Stimulated activated CD4-positive, alpha-beta T cell treated with anti-CD3 and anti-CD28 coated beads, Interleukin-2, amount 100 ng/mL, for 4 hours (primary cell): ENCODE results near the gene PPP2R5D.
A peak's percentile ranks its signal among the peaks of the same experiment; 100 is the strongest.
"Not testable (repeated sequence)": the region's sequence is repeated elsewhere in the genome, so short reads cannot be mapped to it uniquely, and the experiment has no call there.

Experiments
- DNase-seq: peaks from one replicate; pipeline ENCODE4 v3.0.0-alpha.2; 2020; ENCODE audit warnings: low read depth

The PPP2R5D gene

DNA sequence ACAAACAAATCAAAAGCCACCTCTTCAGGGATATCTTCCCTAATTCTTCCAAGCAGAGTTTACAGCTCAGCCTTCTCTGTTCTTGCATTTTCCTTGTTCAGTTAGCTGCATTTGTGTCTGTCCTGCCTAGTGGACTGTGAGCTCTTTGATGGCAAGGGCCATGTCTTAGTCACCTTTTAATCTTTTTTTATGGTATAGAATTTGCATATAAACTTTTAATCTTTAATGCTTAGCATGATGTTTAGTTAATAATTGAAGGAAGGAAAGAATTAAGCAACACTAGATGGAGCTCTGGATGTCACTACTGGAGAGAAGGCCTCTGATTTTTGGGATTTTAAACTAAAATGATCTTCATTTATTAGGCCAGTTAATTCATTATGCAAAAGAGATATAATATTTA lies 12.1 kb downstream of the PPP2R5D start:
- no peak for DNase-seq

DNA sequence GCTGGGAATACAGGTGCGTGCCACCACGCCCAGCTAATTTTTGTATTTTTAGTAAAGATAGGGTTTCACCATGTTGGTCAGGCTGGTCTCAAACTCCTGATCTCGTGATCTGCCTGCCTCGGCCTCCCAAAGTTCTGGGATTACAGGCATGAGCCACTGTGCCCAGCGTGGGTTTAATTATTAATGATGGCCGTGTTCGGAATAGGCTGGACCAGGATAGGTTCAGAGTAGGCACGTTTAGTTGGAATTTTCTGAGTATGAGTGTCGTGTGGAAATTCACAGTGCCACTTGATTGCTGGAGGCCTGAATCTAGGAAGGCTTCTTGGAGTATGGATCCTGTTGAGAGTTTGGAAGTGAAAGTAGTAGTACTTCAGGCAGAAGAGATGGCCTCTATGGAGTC lies 13.8 kb downstream of the PPP2R5D start:
- DNase-seq = not testable (repeated sequence)

- no peak for DNase-seq
Measured at GRCh38 chr6:43001843-43002242, 17.5 kb downstream of the PPP2R5D start.

DNA sequence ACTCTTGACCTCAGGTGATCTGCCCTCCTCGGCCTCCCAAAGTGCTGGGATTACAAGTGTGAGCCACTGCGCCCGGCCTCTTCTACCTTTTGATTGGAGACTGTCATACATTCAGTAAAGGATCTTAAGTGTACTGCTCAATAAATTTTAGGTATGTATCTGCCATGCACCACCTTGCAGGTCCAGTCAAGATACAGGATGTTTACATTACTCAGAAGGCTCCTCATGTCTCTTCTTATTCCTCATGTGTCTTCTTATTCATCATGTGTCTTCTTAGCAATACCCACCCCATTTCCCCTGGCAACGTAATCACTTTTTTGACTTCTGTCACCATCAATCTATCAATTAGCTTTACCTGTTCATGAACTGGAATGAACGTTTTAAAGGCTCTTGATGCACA lies 21.5 kb downstream of the PPP2R5D start:
- DNase-seq = no peak

- no peak for DNase-seq
Measured at GRCh38 chr6:43006251-43006650, 21.9 kb downstream of the PPP2R5D start.

GRCh38 chr6:43007126-43007525 lies 22.8 kb downstream of the PPP2R5D start:
- no peak for DNase-seq

DNA sequence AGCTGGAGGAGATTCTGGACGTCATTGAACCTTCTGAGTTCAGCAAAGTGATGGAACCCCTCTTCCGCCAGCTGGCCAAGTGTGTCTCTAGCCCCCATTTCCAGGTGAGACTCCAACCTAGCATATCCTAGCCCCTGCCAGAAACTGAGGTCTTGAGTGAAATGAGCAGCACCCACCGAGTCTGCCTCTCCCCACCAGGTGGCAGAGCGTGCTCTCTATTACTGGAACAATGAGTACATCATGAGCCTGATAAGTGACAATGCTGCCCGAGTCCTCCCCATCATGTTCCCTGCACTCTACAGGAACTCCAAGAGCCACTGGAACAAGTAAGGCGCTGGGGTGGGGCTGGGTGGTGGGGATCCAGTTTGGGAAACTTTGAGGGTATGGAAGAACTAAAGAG lies 24.8 kb downstream of the PPP2R5D start:
- DNase-seq = no peak

DNA sequence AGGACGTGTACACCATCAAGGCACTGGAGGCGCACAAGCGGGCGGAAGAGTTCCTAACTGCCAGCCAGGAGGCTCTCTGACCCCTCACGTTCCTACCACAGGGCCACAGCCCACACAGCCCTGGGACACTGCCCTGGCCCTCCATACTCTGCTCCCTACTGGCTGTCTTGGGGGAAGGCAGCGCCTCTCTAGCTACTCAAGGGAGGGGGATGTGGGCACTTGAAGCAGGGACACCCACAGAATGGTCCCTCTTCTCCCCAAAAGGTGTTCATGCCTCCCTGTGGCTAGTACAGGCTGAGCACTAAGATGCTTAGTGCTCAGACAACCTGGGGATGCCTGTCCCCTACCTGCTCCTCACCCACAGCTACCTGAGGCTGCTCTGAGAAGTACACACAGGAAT lies 26.8 kb downstream of the PPP2R5D start:
- no peak for DNase-seq

- no peak for DNase-seq
Measured at GRCh38 chr6:43012364-43012763, 28.0 kb downstream of the PPP2R5D start.

DNA sequence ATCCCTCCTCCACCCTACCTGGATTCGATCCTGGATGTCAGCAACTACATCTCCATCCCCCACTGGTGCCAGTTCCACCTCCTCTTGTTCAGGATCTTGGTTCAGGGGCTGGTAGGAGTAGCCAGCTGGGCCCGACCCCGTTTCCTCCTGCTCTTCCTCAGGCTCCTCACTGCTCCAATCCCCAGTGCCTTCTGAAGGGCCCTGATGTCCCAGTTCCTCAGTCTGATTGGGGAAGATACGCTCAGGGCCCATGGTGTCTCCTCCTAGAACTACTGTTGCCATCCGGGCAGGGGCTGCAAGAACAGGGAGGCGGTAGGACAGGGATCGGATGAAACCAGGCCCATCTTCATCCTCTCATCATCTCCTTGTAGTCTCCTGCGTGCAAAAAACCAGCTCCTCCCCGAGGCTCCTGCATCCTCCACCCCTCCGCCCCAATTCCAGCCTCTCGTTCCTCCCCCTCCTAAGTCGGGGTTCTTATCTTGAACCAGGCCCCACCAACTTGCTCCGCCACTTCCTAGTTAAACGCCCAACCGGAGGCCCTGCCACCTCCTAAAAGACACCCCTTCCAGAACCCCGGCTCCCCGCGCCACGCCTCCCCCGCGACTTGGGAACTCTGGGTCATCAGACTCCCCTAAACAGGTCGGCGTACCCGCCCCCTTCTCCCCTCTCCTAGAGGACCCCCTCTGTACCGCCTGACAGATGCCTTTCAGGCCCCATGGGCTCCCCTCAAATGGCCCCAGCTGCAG lies 28.9 kb downstream of the PPP2R5D start:
- no peak for DNase-seq

DNA sequence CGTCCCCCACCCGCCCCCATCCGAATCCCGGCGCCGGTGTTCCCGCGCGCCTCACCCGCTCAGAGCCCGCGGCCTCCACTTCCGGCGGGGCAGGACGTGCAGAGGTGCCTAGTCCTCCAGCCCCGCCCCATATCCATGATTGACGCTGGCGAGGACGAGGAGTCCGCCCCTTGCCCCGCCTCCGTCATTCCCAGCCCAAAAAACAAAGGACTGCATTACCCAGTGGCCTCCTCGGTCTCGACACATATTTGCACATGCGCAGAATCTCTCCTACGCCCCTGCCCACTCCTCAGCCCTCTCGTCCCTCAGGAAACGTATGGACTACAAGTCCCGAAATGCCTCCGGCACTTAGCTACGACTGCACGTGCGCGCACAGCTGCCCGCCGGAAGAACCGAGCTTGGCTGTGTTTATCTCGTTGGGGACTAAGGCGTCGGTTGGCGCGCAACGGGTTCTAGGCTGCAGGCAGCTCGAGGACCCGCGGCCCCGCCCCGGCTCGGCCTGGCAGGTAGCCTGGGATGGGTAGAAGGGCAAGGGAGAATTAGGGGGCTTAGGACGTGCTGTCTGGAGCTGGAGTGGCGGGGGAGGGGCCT lies 29.6 kb downstream of the PPP2R5D start, which contains the start of the genes KLHDC3 and MEA1:
TSS of gene KLHDC3 (plus strand) at position 407 of the 591 bp plus-strand sequence. CDS start 2,944 bp downstream, outside the sequence.
TSS of gene MEA1 (minus strand) at position 104 of the 591 bp plus-strand sequence. CDS start 133 bp downstream, outside the sequence.
- DNase-seq = peak; percentile 98

GRCh38 chr6:43014434-43014909 lies 30.1 kb downstream of the PPP2R5D start:
- DNase-seq = no peak

- DNase-seq = no peak
Measured at GRCh38 chr6:43016176-43016942, 32.0 kb downstream of the PPP2R5D start.

DNA sequence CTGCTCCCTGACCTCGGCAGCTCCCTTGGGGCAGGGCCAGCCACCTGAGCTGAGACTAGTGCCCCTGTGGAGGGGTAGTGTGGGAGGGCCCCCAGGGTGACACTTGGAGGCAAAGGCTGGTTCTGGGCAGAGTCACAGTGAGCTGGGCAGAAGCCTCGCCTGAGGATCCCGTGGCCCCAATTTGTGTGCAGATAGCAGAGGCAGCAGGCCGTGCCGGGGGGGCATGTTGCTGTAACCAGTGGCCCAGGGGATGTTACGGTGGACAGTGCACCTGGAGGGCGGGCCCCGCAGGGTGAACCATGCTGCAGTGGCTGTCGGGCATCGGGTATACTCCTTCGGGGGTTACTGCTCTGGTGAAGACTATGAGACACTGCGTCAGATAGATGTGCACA lies 32.6 kb downstream of the PPP2R5D start:
- no peak for DNase-seq

- DNase-seq = no peak
Measured at GRCh38 chr6:43019152-43019551, 34.8 kb downstream of the PPP2R5D start.

- no peak for DNase-seq
Measured at GRCh38 chr6:43020052-43020705, 35.8 kb downstream of the PPP2R5D start.

- DNase-seq = no peak
Measured at GRCh38 chr6:43020847-43021246, 36.5 kb downstream of the PPP2R5D start.

GRCh38 chr6:43021270-43022047 lies 37.1 kb downstream of the PPP2R5D start, which contains the start of gene RRP36:
RRP36 (plus strand) TSS chr6:43021623; CDS start chr6:43021655, 32 bp downstream.
- peak; percentile 54 for DNase-seq

DNA sequence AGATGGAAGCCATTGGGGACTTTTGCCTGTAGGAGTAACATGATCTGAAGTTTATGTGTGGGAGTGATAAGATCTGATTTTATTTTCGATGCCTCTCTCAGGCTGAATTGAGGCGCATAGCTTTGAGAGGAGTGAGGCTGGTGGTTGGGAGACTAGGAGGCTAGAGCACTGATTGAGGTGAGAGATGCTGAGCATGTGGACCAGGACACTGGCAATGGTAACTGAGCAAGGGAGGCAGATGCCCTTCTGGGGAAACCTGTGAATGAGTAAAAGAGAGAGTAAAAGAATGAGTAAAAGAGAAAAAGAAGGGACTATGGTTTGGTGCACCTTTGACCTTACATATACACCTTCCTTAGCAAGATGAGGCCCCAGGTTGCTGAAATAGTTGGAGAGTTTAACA lies 40.1 kb downstream of the PPP2R5D start:
- DNase-seq = no peak

DNA sequence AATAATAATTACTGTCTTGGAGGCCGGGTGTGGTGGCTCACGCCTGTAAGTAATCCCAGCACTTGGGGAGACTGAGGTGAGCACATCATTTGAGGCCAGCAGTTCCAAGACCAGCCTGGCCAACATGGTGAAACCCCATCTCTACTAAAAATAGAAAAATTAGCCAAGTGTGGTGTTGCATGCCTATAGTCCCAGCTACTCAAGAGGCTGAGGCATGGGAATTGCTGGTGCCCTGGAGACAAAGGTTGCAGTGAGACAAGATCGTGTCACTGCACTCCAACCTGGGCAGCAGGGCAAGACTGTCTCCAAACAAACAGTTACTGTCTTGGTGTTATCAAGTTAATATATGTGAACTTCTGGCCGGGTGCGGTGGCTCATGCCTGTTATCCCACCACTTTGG lies 42.0 kb downstream of the PPP2R5D start:
- no peak for DNase-seq

DNA sequence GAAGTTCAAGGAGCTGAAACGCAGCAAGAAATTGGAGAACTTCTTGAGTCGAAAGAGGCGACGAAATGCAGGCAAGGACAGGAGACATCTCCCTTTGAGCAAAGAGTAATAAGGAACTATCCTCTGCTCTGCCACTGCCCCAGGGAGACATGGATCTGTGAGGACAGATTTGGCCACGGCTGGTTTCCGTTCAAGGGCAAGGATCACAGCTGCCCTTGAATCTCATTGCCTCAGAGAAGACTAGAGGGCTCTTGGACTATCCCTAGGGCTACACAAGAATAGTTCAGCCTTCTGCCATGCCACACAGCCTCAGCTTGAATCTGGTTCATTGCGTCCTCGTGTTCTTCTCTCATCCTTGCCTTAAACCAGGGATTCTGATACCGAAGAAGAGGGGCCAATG lies 44.8 kb downstream of the PPP2R5D start:
- no peak for DNase-seq
